Upper lobe of right lung (tissue), 1 donor: ENCODE results near the gene GALNT14. TPM values are rescaled to one million over a fixed set of nuclear protein-coding genes. Genes with fewer than 3 reads are reported as not detected.

Experiments
- ATAC-seq: fragments of 200-7000 bp; cut with Tn5 transposase; one replicate; pipeline ENCODE4 v1.9.1; 2020; ENCODE audit warnings: mild to moderate bottlenecking, moderate library complexity
- DNase-seq: peaks from one replicate; pipeline ENCODE4 v3.0.0-alpha.2; 2020
- H3K27ac ChIP-seq: fragments of 200-600 bp; one replicate; pipeline ENCODE4 v1.8.0; 2022
- H3K27me3 ChIP-seq: fragments of 200-600 bp; one replicate; pipeline ENCODE4 v1.8.0; 2022; ENCODE audit warnings: mild to moderate bottlenecking
- H3K36me3 ChIP-seq: fragments of 200-600 bp; one replicate; pipeline ENCODE4 v1.8.0; 2022
- H3K4me1 ChIP-seq: fragments of 200-600 bp; one replicate; pipeline ENCODE4 v1.8.0; 2022
- H3K4me3 ChIP-seq: fragments of 200-600 bp; one replicate; pipeline ENCODE4 v1.8.0; 2022; ENCODE audit warnings: mild to moderate bottlenecking
- H3K9me3 ChIP-seq: fragments of 200-600 bp; one replicate; pipeline ENCODE4 v1.8.0; 2022
- CTCF ChIP-seq: fragments of 200-600 bp; IDR thresholded peaks from one replicate; pipeline ENCODE4 v1.8.0; 2022; ENCODE audit warnings: antibody characterized with exemption
- intact Hi-C: fragments of 100-400 bp; cut with DNase I; formaldehyde crosslinking; loops from one replicate; pipeline ENCODE4 v1.11.0; 2022
- total RNA-seq: library from RNA; stranded (reverse); fragmentation: NEBNext Ultra II Directional; extraction: Animal tissue kit (Norgen Biotek cat#: 25700); gene quantifications from one replicate; pipeline ENCODE4 v1.2.1, GENCODE V29; 2021
- donor health status: DM: no; HTN: yes; CAD: no; lungs with severe emphysema.

GALNT14 gene
- total RNA-seq, 1 donor from 2014 or later: 0.81 TPM

GRCh38 chr2:30865243-30865642 is 273.0 kb downstream of the GALNT14 start:
- Histone ChIP-seq H3K27me3 (no peaks in the 10 kb centered on the region), H3K36me3 (no peaks in the 10 kb centered on the region), H3K27ac (no peak overlapping the region), H3K4me1 (no peaks in the 10 kb centered on the region), H3K9me3 (no peaks in the 10 kb centered on the region), H3K4me3 (no peak overlapping the region)
- no peak for TF ChIP-seq CTCF
- intact Hi-C loops: no loop called here
- ATAC-seq (no peak), DNase-seq (no peak)

- DNase-seq (no peak), ATAC-seq (peak; percentile 78)
- Histone ChIP-seq H3K27ac (no peak overlapping the region), H3K9me3 (no peaks in the 10 kb centered on the region), H3K27me3 (no peaks in the 10 kb centered on the region), H3K4me1 (no peaks in the 10 kb centered on the region), H3K36me3 (no peaks in the 10 kb centered on the region), H3K4me3 (no peak overlapping the region)
- TF ChIP-seq CTCF: peak; percentile 67
- intact Hi-C loops: no loop called here
These were observed 276.1 kb downstream of the GALNT14 start for GRCh38 chr2:30862054-30862651.

DNA sequence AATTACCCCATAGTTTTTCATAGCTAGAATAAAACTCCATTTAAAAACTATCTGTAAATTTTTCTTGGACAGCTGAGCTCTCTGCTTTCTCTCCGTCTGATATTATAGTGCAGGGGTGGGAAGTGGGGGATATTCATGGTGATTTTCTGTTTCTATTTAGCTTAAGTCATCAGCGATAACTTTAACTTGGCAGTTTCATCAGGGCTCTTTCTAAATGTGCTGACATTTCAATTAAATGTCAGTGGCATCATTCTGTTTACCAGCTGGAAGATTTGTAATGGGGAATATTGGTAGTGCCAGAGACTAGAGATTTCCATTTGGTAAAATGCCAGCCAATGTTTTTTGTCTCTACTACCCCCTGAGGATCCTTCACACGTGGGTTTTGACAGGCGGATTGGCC is 277.5 kb downstream of the GALNT14 start:
- ATAC-seq (no peak), DNase-seq (no peak)
- Histone ChIP-seq H3K36me3 (no peaks in the 10 kb centered on the region), H3K27ac (no peak overlapping the region), H3K4me1 (no peaks in the 10 kb centered on the region), H3K27me3 (no peaks in the 10 kb centered on the region), H3K9me3 (no peaks in the 10 kb centered on the region), H3K4me3 (no peak overlapping the region)
- intact Hi-C loops: no loop called here
- no peak for TF ChIP-seq CTCF

Other genes with a start within 250 kb of the GALNT14 start
- gene CAPN14, start 79.1 kb upstream of the GALNT14 start, total RNA-seq: 0.26 TPM
- gene EHD3, start 95.7 kb upstream of the GALNT14 start, total RNA-seq: 13.0 TPM